Epithelial cell of prostate (primary cell): ENCODE measurements around the gene HERC3.

ENCODE experiments used
- DNase-seq: peaks from one replicate; pipeline ENCODE4 v3.0.0-alpha.2; 2011; ENCODE audit warnings: low read depth, low spot score
- H3K27ac ChIP-seq: fragments of 450-650 bp; 2 replicates; pipeline ENCODE4 v1.5.1; 2017; ENCODE audit warnings: mild to moderate bottlenecking

HERC3 gene

DNA sequence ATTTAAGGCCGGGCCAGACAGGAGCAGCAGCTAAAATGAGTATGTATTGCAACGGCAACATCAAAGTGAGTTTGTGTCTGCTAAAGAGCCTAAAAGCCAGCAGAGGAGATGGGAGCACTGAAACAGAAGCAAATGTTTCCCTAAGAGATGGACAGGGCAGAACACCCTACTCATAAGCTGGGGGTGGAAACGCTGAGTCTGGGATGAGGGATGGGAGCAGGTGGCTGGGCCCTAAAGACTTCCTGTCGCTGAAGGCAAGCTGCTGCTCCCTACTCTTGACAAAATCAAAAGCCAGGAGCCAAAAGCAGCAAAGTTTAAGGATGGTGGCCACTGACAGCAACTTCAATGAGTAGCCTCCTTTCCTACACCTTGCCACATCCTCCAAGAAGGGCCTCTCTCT lies 145.9 kb downstream of the HERC3 start:
- H3K27ac ChIP-seq = no peak overlapping the region
- DNase-seq = no peak

DNA sequence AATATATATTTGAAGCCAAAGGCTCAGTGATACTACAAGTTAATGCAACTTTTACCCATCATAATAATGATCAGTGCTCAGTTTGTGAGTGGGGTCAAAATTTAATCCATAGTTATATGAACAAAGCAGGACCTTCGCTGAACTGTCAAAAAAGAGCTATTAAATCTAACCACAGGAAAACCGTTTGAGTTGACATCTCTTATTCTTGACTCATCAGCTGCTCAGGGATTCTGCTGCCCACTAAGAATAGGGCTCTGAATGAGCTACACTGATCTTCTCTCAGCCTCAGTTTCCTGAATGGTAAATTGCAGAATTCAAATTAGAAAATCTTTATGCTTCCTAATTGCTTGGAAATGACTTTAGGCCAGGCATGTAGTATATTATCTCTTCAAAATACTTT lies 150.3 kb downstream of the HERC3 start:
- DNase-seq = no peak
- H3K27ac ChIP-seq = no peak overlapping the region

DNA sequence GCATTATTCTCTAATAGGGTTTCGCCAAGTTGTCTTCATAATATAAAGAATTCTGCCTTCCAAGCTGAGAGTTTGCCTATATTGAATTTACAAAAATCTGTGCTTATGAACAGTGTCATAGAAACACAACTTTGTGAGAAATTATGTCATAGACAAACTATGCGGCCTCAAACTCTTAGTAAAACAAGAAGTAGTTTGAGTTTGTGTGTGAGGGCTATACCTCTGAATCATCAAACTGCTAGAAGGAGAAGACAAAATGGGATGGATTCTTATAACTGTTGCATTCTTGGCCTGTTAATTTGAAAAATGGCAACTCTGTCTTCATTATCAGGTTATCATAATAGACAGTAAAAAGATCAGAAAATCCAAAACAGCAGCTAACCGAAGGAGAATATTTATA lies 151.4 kb downstream of the HERC3 start:
- DNase-seq = no peak
- no peak overlapping the region for H3K27ac ChIP-seq

DNA sequence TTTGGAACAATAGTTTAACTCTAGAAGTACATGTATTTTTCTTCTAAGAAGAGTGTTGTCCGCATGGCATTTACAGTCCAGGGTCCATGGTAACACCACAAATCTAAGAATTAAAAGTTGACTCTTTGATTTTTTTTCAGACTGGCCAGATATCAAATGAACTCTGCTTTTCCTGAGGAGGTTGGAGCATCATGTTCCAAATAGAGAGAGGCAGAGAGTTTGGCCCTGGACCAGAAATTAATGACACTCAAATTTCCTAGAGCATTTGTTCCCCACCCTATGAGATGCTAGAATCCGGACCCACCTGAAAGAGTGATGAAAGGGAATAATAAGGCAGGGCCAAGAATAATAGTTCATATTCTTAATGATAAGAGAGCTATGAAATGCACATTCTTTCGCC lies 152.3 kb downstream of the HERC3 start:
- no peak for DNase-seq
- no peak overlapping the region for H3K27ac ChIP-seq

DNA sequence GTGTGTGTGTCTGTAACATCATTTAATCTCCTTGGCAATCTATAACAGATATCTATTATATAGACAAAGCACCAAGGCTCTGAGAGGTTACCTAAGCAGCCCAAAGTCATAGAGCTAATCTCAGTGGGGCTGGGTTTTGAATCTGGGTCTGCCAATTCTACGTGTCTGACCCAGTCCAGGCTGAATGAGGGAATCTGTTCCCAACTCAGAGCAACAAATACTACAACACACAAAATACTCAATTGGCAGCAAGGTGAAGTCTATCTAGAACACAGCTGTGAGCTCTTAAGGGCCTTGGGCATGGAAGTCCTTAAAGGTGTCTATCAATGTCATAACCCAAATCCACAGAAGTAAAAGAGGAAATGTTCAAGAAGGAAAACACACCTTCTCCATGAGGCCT lies 152.9 kb downstream of the HERC3 start:
- DNase-seq = no peak
- no peak overlapping the region for H3K27ac ChIP-seq

DNA sequence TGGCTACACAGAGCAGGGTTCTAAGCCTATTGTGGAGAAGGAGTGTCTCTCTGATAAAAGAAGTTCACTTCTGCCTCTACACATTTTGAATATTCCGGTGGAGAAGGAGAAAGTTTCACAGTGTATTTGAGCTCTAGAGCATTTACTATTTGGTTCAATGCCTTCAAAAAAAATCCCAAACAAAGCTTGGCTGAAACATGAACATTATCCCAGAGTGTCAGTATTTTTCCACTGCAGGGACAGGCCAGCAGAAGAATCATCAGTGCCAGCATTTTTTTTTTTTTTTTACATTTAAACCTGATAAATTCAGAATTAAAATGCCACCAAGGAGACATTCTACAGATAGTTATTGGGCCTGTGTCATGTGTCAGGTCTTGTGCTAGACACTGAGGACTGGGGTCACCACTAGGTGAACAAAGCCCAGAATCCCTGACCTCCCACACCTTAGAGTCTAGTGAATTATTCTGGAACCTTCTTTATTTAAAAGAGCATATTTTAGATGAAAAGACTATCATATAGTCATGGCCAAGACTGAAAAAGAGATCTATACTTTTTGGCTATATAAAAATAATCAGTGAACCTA lies 153.4 kb downstream of the HERC3 start:
- no peak overlapping the region for H3K27ac ChIP-seq
- DNase-seq = no peak

DNA sequence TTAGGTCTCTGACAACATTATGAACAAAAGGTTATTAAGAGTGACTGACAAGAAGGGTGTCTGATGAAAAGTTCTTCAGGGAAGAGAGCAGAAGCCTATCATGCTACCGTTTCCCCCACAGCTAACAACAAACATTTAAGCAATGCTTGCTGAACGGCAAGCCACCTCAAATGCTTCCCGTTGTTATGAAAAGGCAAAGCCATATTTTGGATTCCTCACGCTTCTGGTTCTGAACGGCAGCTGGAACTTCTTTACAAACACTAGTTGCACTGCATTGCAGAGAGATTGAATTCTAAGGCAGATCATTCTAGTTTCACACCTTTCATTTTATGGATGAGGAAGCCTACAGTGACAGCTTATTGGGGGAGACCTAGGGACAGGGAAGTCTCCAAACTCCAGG lies 153.9 kb downstream of the HERC3 start:
- no peak overlapping the region for H3K27ac ChIP-seq
- DNase-seq = no peak

DNA sequence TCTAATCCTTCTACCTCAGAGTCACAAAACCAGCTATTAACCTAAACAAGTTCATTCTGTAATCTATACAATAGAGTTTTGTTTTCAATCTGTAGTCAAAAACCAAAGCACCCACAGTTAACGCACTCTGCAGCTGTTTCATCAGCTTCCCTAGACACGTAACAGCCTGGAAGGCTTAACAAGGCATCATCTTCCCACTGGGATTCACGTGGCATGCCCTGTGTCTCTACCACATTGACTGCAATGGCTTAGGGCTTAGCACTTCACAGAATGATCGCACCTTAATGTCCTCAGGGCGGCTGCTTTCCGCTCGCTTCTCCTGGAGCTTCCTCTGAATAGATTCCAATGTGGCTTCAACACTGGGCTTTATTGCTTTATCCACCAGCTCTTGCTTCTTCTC lies 155.1 kb downstream of the HERC3 start:
- DNase-seq = no peak
- no peak overlapping the region for H3K27ac ChIP-seq

DNA sequence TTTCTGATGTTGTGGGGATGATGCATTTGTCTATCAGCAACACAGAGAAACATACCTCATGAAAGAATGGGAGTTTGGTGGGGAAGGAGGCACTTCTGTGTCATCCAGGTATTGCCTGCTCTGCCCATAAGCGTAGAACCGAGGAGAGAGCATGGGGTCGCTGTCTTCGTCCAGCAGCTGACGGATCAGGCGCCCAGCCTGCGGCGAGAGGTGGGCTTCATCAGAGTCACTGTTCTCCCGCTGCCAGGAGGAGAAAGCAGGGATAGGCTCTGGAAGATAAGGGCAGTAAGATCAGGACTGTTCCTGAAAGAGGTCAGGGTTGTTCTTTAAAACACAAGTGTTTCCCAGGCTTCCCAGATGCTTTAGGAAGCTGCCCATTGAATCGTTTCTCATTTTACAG lies 158.1 kb downstream of the HERC3 start:
- DNase-seq = no peak
- no peak overlapping the region for H3K27ac ChIP-seq

DNA sequence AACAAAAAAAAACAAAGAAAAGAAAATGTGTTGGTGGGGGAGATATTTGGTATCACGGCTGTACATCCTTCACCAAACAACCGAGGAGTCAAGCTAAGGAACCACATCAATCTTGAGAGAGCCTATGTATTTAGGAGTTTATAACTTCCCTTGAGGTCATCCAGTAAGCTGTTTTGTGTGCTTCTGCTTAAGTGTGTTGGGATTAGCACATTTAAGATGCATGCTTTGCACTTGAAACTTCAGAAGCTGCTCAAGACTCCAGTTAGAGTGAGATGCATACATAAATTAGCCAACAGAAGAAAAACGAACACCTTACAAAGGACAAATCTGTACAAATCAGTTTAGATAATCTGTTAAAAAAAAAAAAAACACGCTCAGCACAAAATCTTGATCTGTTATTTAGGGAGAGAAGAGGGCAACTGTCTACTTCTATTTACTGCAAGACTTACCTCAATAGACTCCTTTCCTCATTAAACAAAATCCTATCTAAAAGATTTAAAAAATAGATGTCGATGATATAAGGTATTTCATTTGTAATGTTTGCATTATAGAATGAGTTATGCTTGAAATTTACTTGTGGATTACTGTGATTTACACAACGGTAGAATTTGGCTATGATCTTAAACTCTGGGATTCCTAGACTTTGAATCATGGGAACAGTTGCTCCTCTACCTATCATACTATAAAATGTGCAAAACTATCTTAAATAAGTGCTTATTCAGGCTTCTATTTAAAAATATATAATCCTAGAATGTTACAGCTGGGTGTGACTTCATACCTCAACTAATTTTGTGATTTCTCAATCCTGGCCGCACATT lies 159.2 kb downstream of the HERC3 start:
- no peak for DNase-seq
- H3K27ac ChIP-seq = no peak overlapping the region

DNA sequence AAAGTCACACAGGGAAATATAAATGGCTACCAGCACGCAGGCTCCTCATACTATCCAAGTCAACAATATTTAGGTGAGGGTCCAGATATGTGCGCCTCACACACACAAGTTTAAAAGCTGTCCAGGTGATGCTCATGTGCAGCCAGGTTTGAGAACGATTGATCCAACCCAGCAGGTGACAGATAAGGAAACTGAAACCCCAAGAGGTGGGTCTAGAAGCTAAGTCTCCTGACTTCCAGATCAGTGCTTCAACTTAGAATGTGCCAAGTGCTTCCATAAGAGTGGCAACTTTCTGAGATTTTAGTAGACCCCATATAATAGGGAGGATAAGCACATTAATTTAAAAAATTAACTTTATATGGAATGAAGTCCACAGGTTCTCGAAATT lies 159.8 kb downstream of the HERC3 start:
- H3K27ac ChIP-seq = no peak overlapping the region
- DNase-seq = no peak

DNA sequence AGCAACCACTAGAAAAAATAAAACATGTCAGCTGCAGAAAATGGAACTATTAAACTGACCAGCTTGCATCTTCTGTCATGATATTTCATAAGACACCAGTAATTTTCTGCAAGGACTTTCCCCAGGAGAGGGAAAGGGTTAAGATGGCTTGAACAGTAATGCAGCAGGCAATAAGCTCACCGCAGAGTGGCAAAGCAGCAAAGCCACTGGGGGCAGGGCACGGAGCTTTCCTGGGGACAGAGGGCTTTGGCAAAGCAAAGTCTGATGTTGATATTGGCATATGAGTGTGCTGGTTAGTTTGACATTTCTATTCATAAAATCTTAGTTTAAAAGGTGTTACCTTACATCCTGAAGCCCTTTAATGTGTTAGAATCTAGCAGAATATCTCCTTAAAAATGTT lies 160.5 kb downstream of the HERC3 start:
- no peak for DNase-seq
- no peak overlapping the region for H3K27ac ChIP-seq

DNA sequence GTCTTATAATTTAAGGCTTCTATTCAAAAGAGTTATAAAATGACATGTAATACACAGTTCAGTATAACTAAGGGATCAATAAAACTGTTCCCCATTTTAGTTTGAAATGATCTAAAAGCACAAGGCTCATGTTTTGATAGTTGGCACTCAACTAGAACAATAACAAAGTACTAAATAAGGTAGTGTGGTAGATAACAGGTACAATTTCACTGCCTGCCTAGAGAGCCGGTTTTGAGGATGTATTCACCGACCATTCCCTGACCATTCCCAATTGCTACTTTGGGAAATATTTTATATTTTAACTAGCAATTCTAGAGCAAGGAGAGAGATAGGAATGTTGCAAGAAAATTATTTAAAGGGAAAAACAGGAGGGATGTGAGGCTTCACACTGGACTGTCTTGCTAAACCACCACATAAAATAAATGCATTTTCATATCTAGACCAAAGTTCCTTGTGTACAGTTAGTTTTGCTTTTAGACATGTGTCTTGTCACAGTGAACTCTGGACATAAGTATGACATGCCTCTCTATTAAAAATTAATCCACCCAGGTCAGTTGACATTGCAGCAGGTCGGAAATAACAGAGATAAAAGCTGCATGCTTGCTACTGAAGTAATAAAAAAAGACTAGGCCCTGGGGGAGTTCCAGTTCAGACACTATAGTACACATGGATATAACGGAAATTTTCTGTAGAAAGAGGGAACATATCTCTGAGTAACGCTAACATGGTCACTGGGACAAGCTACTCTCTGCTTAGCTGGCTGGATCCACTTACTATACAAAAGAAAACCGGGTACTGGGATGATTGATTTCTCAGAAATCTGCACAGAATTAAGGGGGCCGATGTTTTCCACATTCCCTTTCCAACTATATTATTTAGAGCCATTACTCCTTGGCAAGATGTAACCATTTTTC lies 161.6 kb downstream of the HERC3 start:
- no peak for DNase-seq
- no peak overlapping the region for H3K27ac ChIP-seq

DNA sequence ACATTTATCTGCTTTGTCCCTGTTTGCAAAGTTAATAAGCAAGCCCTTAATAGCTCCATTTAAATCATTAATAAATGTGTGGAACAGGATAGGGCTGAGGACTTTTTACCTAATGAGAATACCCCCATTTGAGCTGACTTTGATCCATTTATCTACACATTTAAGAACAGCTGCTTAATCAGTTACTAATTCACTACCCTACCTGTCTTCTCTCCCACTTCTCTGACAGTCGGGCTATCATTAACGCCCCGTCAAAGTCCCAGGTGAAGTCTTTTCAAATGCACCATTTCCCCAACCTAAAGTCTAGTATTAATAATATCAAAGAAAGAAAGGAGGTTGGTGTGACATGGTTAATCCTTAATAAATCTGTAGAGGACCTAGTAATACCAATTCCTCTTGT lies 162.5 kb downstream of the HERC3 start:
- no peak overlapping the region for H3K27ac ChIP-seq
- DNase-seq = no peak

DNA sequence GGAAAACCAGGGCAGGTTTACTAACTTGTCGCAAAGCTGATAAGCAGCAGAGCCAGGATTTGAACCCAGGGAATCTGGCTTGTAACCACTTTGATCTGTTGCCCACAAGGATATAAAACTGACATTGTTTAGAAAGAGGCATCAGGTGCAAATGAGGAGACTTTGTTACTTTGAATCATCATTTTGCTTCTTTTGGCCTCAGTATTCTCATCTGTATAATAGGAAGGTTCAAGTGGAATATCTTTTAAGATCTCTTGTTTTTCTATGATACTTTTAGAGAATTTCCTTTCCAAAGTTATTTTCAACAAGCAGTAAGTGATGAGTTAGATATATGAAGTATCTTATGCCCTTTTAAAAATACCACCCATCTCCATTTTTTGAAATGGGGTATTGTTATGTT lies 163.2 kb downstream of the HERC3 start:
- no peak overlapping the region for H3K27ac ChIP-seq
- no peak for DNase-seq

DNA sequence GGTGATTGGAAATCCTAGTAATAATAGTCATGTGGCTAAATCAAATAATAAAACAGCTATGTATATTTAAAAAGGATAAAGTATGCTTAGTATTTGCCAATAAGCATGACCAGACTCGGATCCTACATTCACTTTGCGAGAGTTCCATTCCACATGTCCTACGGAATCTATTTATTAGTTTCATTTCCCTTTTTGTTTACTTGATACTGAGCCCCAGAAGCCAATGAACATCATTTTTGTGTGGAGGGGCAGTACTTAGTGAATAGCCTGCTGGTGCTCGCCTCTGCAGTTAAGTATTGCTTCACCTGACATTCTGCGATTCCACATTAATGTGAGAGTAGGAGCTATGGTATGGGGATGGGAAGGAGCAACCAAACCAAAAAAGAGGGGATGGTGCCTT lies 163.9 kb downstream of the HERC3 start:
- no peak overlapping the region for H3K27ac ChIP-seq
- DNase-seq = no peak

DNA sequence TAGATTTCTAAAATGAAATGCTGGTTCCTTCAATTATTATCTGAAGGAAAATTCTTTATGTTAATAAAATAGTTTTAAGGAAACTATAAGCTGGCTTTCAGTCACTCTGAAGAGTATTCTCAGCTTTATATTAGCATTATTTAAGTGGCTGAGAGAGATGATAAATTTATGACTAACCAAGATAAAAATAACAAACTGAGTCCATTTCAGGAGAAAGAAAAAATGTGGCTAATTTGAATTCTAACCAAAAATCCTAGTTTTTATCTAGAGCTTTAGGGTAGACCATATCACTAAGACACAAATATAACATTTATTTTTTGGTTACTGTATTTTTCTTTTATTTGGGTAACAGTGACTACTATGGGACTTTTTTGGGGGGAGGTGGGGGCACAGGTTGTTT lies 164.8 kb downstream of the HERC3 start:
- DNase-seq = no peak
- H3K27ac ChIP-seq = no peak overlapping the region

DNA sequence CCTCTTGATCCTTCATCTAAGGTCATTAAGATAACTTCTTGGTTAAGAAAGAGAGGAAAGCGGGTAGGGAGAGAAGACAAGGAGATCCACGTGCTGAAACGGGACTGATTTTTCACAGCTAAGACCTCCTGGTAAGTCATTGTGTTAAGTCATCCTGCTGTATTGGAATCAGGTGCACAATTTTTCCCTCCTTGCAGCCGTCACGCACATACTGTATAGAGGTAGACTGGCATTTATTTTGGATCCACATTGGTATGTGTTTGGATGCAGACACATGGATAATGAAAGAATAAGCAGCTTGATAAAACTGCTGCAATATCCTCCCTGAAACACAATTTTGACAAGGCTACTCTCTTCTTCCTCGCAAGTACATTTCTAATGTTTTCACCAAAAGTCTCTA lies 165.5 kb downstream of the HERC3 start:
- DNase-seq = no peak
- no peak overlapping the region for H3K27ac ChIP-seq
